ENCODE results near the gene TAGLN.

The TAGLN gene

DNA sequence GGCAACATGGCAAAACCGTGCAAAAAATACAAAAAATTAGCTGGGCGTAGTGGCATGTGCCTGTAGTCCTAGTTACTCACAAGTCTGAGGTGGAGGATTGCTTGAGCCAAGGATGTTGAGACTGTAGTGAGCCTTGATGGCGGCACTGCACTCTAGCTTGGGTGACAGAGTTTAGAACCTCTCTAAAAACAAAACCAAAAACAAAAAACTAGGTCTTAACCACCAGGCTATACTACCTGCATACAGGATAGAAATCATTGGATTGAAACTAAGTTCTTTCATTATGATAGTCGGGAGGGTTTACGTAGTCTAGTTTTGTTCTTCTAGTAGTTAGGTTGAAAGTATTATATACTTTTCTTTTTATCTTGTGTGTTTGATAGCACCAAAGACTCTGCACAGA lies 39.1 kb downstream of the TAGLN start:
- DNase-seq (ENCODE audit: insufficient read length, low spot score) (no peak), FAIRE-seq (no peak)
- no peak for TF ChIP-seq SPI1 (IDR thresholded peaks at IDR 0.05; ENCODE audit: low read depth, low read length)
- no peak for TF ChIP-seq PAX5 (IDR thresholded peaks at IDR 0.05; ENCODE audit: insufficient read depth, low read length, severe bottlenecking)
- no peak for TF ChIP-seq POLR2A (IDR thresholded peaks at IDR 0.05; ENCODE audit: low read depth, low read length)
- TF ChIP-seq POU2F2 (IDR thresholded peaks at IDR 0.05; ENCODE audit: low read depth, low read length) = no peak
- no peak for TF ChIP-seq POLR2AphosphoS5 (IDR thresholded peaks at IDR 0.05; ENCODE audit: low read depth, low read length)
- no peak for TF ChIP-seq TAF1 (IDR thresholded peaks at IDR 0.05; ENCODE audit: low read depth, low read length)

DNA sequence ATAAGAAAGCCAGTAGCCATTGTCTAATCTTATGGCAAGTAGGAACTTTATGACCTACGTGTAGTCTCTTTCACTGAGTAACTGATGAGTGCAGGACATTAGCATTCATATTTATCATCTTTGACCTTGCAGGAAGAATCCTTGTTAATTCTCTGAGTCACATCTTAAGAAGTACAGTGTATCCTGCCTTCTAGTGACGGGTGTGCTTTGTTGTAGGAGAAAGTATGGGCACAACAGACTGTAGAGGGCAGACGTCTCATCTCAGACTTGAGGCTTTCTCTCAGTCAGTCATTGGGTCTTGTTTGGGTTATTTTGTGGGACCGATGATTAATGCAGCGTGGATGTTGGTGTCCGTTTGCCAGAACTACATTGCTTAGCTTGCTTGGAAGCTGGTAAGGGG lies 40.1 kb downstream of the TAGLN start:
- FAIRE-seq = no peak
- no peak for DNase-seq (ENCODE audit: insufficient read length, low spot score)

DNA sequence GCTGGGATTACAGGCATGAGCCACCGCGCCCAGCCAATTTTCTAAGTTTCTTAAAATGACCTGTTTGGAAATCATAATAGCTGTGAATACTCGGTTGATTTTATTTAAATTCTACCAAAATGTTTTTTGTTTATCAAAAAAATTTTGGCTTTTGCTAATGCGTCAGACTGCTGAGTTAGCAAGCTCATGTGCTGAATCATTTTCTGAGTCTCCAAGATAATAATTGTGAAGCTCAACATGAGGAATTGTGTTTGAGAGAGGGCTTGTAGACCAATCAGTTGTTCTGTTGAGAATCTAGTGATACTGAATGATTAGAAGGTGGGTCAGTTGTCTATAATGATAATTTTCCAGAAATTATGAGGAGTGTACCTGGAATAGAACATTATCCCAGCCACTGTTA lies 49.2 kb downstream of the TAGLN start:
- no peak for DNase-seq (ENCODE audit: insufficient read length, low spot score)
- TF ChIP-seq SPI1 (IDR thresholded peaks at IDR 0.05; ENCODE audit: low read depth, low read length) (no peak), POU2F2 (IDR thresholded peaks at IDR 0.05; ENCODE audit: low read depth, low read length) (no peak), POLR2A (IDR thresholded peaks at IDR 0.05; ENCODE audit: low read depth, low read length) (no peak), PAX5 (IDR thresholded peaks at IDR 0.05; ENCODE audit: insufficient read depth, low read length, severe bottlenecking) (no peak)
- FAIRE-seq = no peak

More for the DNA sequence above, 40.1 kb downstream of the TAGLN start:
- TF ChIP-seq POLR2AphosphoS5 (IDR thresholded peaks at IDR 0.05; ENCODE audit: low read depth, low read length) = no peak
- no peak for TF ChIP-seq SPI1 (IDR thresholded peaks at IDR 0.05; ENCODE audit: low read depth, low read length)
- no peak for TF ChIP-seq PAX5 (IDR thresholded peaks at IDR 0.05; ENCODE audit: insufficient read depth, low read length, severe bottlenecking)
- TF ChIP-seq TAF1 (IDR thresholded peaks at IDR 0.05; ENCODE audit: low read depth, low read length) = no peak
- no peak for TF ChIP-seq POLR2A (IDR thresholded peaks at IDR 0.05; ENCODE audit: low read depth, low read length)
- no peak for TF ChIP-seq POU2F2 (IDR thresholded peaks at IDR 0.05; ENCODE audit: low read depth, low read length)

DNA sequence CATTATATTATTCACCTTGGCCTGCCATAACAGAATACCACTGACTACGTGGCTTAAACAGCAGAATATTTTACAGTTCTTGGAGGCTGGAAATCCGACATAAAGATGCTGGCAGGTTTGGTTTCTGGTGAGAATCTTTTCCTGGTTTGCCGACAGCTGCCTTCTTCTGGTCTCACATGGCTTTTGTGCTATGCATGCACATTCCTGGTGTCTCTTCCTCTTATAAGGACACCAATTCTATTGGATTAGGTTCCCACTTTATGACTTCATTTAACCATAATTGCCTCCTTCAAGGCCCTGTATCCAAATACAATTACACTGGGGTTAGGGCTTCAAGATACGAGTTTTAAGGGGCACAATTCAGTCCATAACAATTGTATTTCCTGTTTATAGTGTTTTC lies 50.4 kb downstream of the TAGLN start:
- no peak for DNase-seq (ENCODE audit: insufficient read length, low spot score)

DNA sequence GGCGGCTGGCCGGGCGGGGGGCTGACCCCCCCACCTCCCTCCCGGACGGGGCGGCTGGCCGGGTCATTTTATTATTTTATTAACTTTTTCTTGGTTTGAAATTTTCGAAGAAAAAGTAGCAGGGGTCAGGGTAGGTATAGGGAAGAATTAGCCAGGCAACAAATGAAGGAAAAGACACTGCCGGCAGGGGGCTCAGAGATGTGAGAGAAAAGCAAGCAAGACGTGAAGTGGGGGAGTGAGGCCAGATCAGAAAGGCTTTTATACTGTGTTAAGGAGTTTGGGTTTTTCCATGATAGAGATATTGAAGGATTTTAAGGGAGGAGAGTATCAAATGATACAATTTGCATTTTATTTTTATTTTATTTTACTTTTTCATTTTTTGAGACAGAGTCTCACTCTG lies 52.3 kb downstream of the TAGLN start:
- DNase-seq (ENCODE audit: insufficient read length, low spot score) (no peak), FAIRE-seq (no peak)
- no peak for TF ChIP-seq TAF1 (IDR thresholded peaks at IDR 0.05; ENCODE audit: low read depth, low read length)
- no peak for TF ChIP-seq SPI1 (IDR thresholded peaks at IDR 0.05; ENCODE audit: low read depth, low read length)
- no peak for TF ChIP-seq POLR2AphosphoS5 (IDR thresholded peaks at IDR 0.05; ENCODE audit: low read depth, low read length)
- TF ChIP-seq POU2F2 (IDR thresholded peaks at IDR 0.05; ENCODE audit: low read depth, low read length) = no peak
- no peak for TF ChIP-seq PAX5 (IDR thresholded peaks at IDR 0.05; ENCODE audit: insufficient read depth, low read length, severe bottlenecking)
- no peak for TF ChIP-seq POLR2A (IDR thresholded peaks at IDR 0.05; ENCODE audit: low read depth, low read length)

More for the DNA sequence above, 50.4 kb downstream of the TAGLN start:
- no peak for FAIRE-seq
- TF ChIP-seq POU2F2 (IDR thresholded peaks at IDR 0.05; ENCODE audit: low read depth, low read length) (no peak), POLR2AphosphoS5 (IDR thresholded peaks at IDR 0.05; ENCODE audit: low read depth, low read length) (no peak), POLR2A (IDR thresholded peaks at IDR 0.05; ENCODE audit: low read depth, low read length) (no peak), SPI1 (IDR thresholded peaks at IDR 0.05; ENCODE audit: low read depth, low read length) (no peak), PAX5 (IDR thresholded peaks at IDR 0.05; ENCODE audit: insufficient read depth, low read length, severe bottlenecking) (no peak), TAF1 (IDR thresholded peaks at IDR 0.05; ENCODE audit: low read depth, low read length) (no peak)

DNA sequence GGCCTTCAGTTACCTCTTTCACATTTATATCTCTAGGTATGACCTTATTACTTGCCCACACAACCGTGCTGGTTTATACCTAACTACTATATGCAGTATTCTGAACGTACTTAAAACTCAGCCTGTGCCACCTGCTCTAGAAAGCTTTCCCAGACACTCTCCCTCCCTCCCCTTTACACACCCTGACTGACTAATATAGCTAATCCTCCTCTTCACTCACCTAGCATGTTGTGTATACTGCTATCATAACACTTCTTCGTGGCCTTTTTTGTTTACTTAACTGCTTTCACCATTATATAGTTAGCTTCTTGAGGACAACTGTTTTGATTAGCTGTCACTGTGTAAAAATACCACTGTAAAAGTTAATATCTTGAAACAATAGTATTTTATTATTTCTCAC lies 56.8 kb downstream of the TAGLN start:
- FAIRE-seq (no peak), DNase-seq (ENCODE audit: insufficient read length, low spot score) (no peak)
- no peak for TF ChIP-seq POU2F2 (IDR thresholded peaks at IDR 0.05; ENCODE audit: low read depth, low read length)
- no peak for TF ChIP-seq POLR2AphosphoS5 (IDR thresholded peaks at IDR 0.05; ENCODE audit: low read depth, low read length)
- no peak for TF ChIP-seq PAX5 (IDR thresholded peaks at IDR 0.05; ENCODE audit: insufficient read depth, low read length, severe bottlenecking)
- no peak for TF ChIP-seq TAF1 (IDR thresholded peaks at IDR 0.05; ENCODE audit: low read depth, low read length)
- no peak for TF ChIP-seq POLR2A (IDR thresholded peaks at IDR 0.05; ENCODE audit: low read depth, low read length)
- TF ChIP-seq SPI1 (IDR thresholded peaks at IDR 0.05; ENCODE audit: low read depth, low read length) = no peak

DNA sequence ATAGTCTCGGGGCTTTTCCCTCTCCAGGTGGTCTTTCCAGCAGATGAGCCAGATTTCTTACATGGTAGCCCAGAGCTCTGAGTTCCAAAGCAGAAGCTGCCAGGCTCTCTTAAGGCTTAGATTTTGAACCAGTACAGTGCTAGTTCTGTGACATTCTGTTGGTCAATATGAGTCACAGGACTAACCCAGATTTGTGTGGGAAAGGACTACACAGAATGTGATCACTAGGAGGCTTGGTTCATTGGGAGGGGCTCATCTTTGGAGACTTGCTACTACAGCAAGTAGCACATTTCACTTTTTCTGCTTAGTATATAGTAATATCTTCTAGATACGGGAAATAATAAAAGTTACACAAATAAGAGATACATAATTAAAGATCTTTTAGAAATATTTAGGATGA lies 57.4 kb downstream of the TAGLN start:
- no peak for FAIRE-seq
- DNase-seq (ENCODE audit: insufficient read length, low spot score) = no peak
- TF ChIP-seq TAF1 (IDR thresholded peaks at IDR 0.05; ENCODE audit: low read depth, low read length) (no peak), POLR2AphosphoS5 (IDR thresholded peaks at IDR 0.05; ENCODE audit: low read depth, low read length) (no peak), POU2F2 (IDR thresholded peaks at IDR 0.05; ENCODE audit: low read depth, low read length) (no peak), SPI1 (IDR thresholded peaks at IDR 0.05; ENCODE audit: low read depth, low read length) (no peak), POLR2A (IDR thresholded peaks at IDR 0.05; ENCODE audit: low read depth, low read length) (no peak), PAX5 (IDR thresholded peaks at IDR 0.05; ENCODE audit: insufficient read depth, low read length, severe bottlenecking) (no peak)
